Gastrocnemius medialis (tissue), 4 donors: Measurements from ENCODE around the gene LZTS3. TPM values are rescaled to one million over a fixed set of nuclear protein-coding genes. Genes with fewer than 3 reads are reported as not detected.

Experiments used
- ATAC-seq, 2 donors: fragments of 150-250 bp; one replicate each; pipeline ENCODE4 v1.9.1; 2016
- DNase-seq, 2 donors: peaks; one replicate each; pipeline ENCODE4 v3.0.0-alpha.2; 2019
- H3K27ac ChIP-seq, 4 donors: fragments of 200-600 bp; sonication (generic); 1 replicate in 1 of 4; 2 replicates in 3 of 4; pipeline ENCODE4 v1.5.1; 2016 to 2018; ENCODE audit warnings: mild to moderate bottlenecking in 2 of 4, moderate library complexity in 1 of 4
- H3K27me3 ChIP-seq, 3 donors: fragments of 200-600 bp; sonication (generic) in 2 of 3; 1 replicate in 1 of 3; 2 replicates in 2 of 3; pipeline versions ENCODE4 v1.5.1 to v1.6.0; 2016 to 2019; ENCODE audit warnings: mild to moderate bottlenecking in 1 of 3, moderate library complexity in 1 of 3
- H3K36me3 ChIP-seq, 2 donors: fragments of 200-600 bp; sonication (generic) in 1 of 2; one replicate each; pipeline ENCODE4 v1.5.1; 2017 to 2018
- H3K4me1 ChIP-seq, 2 donors: fragments of 200-600 bp; sonication (generic) in 1 of 2; one replicate each; pipeline ENCODE4 v1.5.1; 2016 to 2017; ENCODE audit warnings: mild to moderate bottlenecking in 2 of 2
- H3K4me3 ChIP-seq, 4 donors: fragments of 200-600 bp; sonication (generic) in 3 of 4; 1 replicate in 1 of 4; 2 replicates in 3 of 4; pipeline ENCODE4 v1.5.1; 2016 to 2019; ENCODE audit warnings: mild to moderate bottlenecking in 2 of 4
- H3K9me3 ChIP-seq, 3 donors: fragments of 200-600 bp; sonication (generic) in 2 of 3; 1 replicate in 1 of 3; 2 replicates in 2 of 3; pipeline ENCODE4 v1.5.1; 2016 to 2019
- CTCF ChIP-seq, 5 experiments: fragments of 450-650 bp in 3 of 5; fragments of 200-600 bp in 2 of 5; sonication (generic) in 2 of 5; IDR thresholded peaks in 4 of 5; conservative IDR thresholded peaks in 1 of 5; 1 replicate in 4 of 5; 2 replicates in 1 of 5; pipeline ENCODE4 v1.5.1; 2016 to 2019; ENCODE audit warnings: antibody characterized with exemption in 5 of 5, mild to moderate bottlenecking in 3 of 5, moderate library complexity in 3 of 5
- POLR2A ChIP-seq, 2 donors: fragments of 450-650 bp; IDR thresholded peaks; one replicate each; pipeline ENCODE4 v1.6.1; 2017; ENCODE audit warnings: antibody characterized with exemption in 2 of 2, mild to moderate bottlenecking in 2 of 2, moderate library complexity in 2 of 2
- in situ Hi-C, 4 donors: fragments of 200-750 bp; cut with MboI; loops; one replicate each; pipeline versions ENCODE4 v1.15.0 to v1.8.0; 2017; ENCODE audit warnings: low sequenced_read_pairs in 4 of 4
- intact Hi-C: fragments of 100-400 bp; cut with DNase I; formaldehyde crosslinking; loops from one replicate; pipeline ENCODE4 v1.15.1; 2023; ENCODE audit warnings: low total_unique reads
- total RNA-seq, 4 donors: library from RNA; depleted of rRNA; stranded (reverse); fragments of >200 nt; gene quantifications; one replicate each; pipeline versions ENCODE4 v1.1.0 to v1.2.3, GENCODE V29; 2016

Gene LZTS3
- total RNA-seq, 4 donors from 2014 or later = 15.3 to 33.4 (median 18.9) TPM

- H3K36me3 ChIP-seq = no peaks in the 10 kb centered on the region
- no peak overlapping the region for H3K4me3 ChIP-seq
- no peaks in the 10 kb centered on the region for H3K27me3 ChIP-seq
- ATAC-seq = no peak
- H3K4me1 ChIP-seq = peaks cover 13 to 21% of the 10 kb centered on the region in 2 donors
- in situ Hi-C loops (no loop called here), intact Hi-C loops (no loop called here)
- no peaks in the 10 kb centered on the region for H3K9me3 ChIP-seq
- no peak overlapping the region for H3K27ac ChIP-seq
- TF ChIP-seq CTCF (IDR thresholded peaks at IDR 0.05 in 4 of 5, conservative IDR thresholded peaks at IDR 0.05 in 1 of 5) (no peak), POLR2A (IDR thresholded peaks at IDR 0.05) (no peak)
- no peak for DNase-seq
Observed at GRCh38 chr20:3168079-3168828, 5.1 kb downstream of the LZTS3 start.

GRCh38 chr20:3167738-3168078 is 5.6 kb downstream of the LZTS3 start:
- H3K27ac ChIP-seq = no peak overlapping the region

GRCh38 chr20:3166913-3167342 is 6.4 kb downstream of the LZTS3 start:
- TF ChIP-seq CTCF (IDR thresholded peaks at IDR 0.05 in 4 of 5, conservative IDR thresholded peaks at IDR 0.05 in 1 of 5) = no peak
- TF ChIP-seq POLR2A (IDR thresholded peaks at IDR 0.05) = no peak
- intact Hi-C loops (no loop called here), in situ Hi-C loops (no loop called here)
- Histone ChIP-seq H3K4me3 (no peak overlapping the region), H3K4me1 (peaks cover 9% of the 10 kb centered on the region in 2 donors), H3K36me3 (no peaks in the 10 kb centered on the region), H3K9me3 (no peaks in the 10 kb centered on the region), H3K27me3 (no peaks in the 10 kb centered on the region), H3K27ac (no peak overlapping the region)
- DNase-seq (no peak), ATAC-seq (no peak)

More at GRCh38 chr20:3167738-3168078, 5.6 kb downstream of the LZTS3 start:
- DNase-seq (no peak), ATAC-seq (no peak)
- intact Hi-C loops (no loop called here), in situ Hi-C loops (no loop called here)
- H3K36me3 ChIP-seq = no peaks in the 10 kb centered on the region
- no peaks in the 10 kb centered on the region for H3K9me3 ChIP-seq
- H3K4me1 ChIP-seq = peaks cover 13 to 17% of the 10 kb centered on the region in 2 donors
- TF ChIP-seq CTCF (IDR thresholded peaks at IDR 0.05 in 4 of 5, conservative IDR thresholded peaks at IDR 0.05 in 1 of 5) = no peak
- TF ChIP-seq POLR2A (IDR thresholded peaks at IDR 0.05) = no peak
- H3K27me3 ChIP-seq = no peaks in the 10 kb centered on the region
- H3K4me3 ChIP-seq = no peak overlapping the region

- intact Hi-C loops = no loop called here
- no peak overlapping the region for H3K27ac ChIP-seq
- no peak for ATAC-seq
- no peaks in the 10 kb centered on the region for H3K36me3 ChIP-seq
- H3K4me3 ChIP-seq = no peak overlapping the region
- no peak for TF ChIP-seq POLR2A (IDR thresholded peaks at IDR 0.05)
- TF ChIP-seq CTCF (IDR thresholded peaks at IDR 0.05 in 4 of 5, conservative IDR thresholded peaks at IDR 0.05 in 1 of 5) = no peak
- DNase-seq = no peak
- no peaks in the 10 kb centered on the region for H3K9me3 ChIP-seq
- peaks cover 9% of the 10 kb centered on the region in 2 donors for H3K4me1 ChIP-seq
- H3K27me3 ChIP-seq = no peaks in the 10 kb centered on the region
- in situ Hi-C loops = no loop called here
Observed at GRCh38 chr20:3166338-3166912, 6.9 kb downstream of the LZTS3 start.
